Transverse colon (tissue), 4 donors: ENCODE data around the gene NFAM1. TPM values are rescaled to one million over a fixed set of nuclear protein-coding genes. Genes with fewer than 3 reads are reported as not detected.

ENCODE experiments used
- DNase-seq: peaks from one replicate; pipeline ENCODE4 v3.0.0-alpha.2; 2019
- H3K27ac ChIP-seq, 4 donors: fragments of 200-600 bp; sonication (generic); 2 replicates each; pipeline ENCODE4 v1.5.1; 2016 to 2018; ENCODE audit warnings: inconsistent platforms in 4 of 4
- H3K27me3 ChIP-seq: fragments of 200-600 bp; sonication (generic); 2 replicates; pipeline ENCODE4 v1.5.1; 2017; ENCODE audit warnings: inconsistent platforms
- H3K36me3 ChIP-seq, 4 donors: fragments of 200-600 bp; sonication (generic); 2 replicates each; pipeline ENCODE4 v1.5.1; 2017 to 2019; ENCODE audit warnings: inconsistent platforms in 4 of 4
- H3K4me1 ChIP-seq, 4 donors: fragments of 200-600 bp; sonication (generic); 2 replicates each; pipeline ENCODE4 v1.5.1; 2017 to 2020; ENCODE audit warnings: inconsistent platforms in 4 of 4
- H3K4me3 ChIP-seq, 4 donors: fragments of 200-600 bp; sonication (generic); 1 replicate in 1 of 4; 2 replicates in 3 of 4; pipeline versions ENCODE4 v1.5.1 to v1.6.1; 2017 to 2019; ENCODE audit warnings: inconsistent platforms in 4 of 4
- H3K9me3 ChIP-seq, 2 donors: fragments of 200-600 bp; sonication (generic); 2 replicates each; pipeline ENCODE4 v1.5.1; 2017 to 2019; ENCODE audit warnings: inconsistent platforms in 2 of 2
- EP300 ChIP-seq: sonication (generic); formaldehyde crosslinking; IDR thresholded peaks from one replicate; pipeline ENCODE4 v1.6.1; 2017; ENCODE audit warnings: antibody characterized with exemption, low read depth
- POLR2A ChIP-seq: fragments of 450-650 bp; IDR thresholded peaks from one replicate; pipeline ENCODE4 v1.6.1; 2016; ENCODE audit warnings: antibody characterized with exemption, mild to moderate bottlenecking, moderate library complexity
- POLR2AphosphoS5 ChIP-seq, 3 donors: sonication (generic); formaldehyde crosslinking; IDR thresholded peaks; one replicate each; pipeline ENCODE4 v1.6.1; 2016; ENCODE audit warnings: antibody characterized with exemption in 3 of 3
- WGBS, 2 donors: methylation state at CpG; one replicate each; pipeline ENCODE4 v1.1.5; 2018; ENCODE audit warnings: low coverage in 1 of 2; 5-methylcytosine and 5-hydroxymethylcytosine counted together
- in situ Hi-C, 4 donors: fragments of 200-750 bp; cut with MboI; loops; one replicate each; pipeline versions ENCODE4 v1.15.0 to v1.15.1; 2017; ENCODE audit warnings: low sequenced_read_pairs in 3 of 4, low pct_ligation_motif_present in 1 of 4, low pct_unique_long_range_greater_than_20kb in 1 of 4
- intact Hi-C: fragments of 100-400 bp; cut with DNase I; formaldehyde crosslinking; loops from one replicate; pipeline ENCODE4 v1.15.1; 2023; ENCODE audit warnings: low total_unique reads
- total RNA-seq, 4 donors: library from RNA; depleted of rRNA; stranded (reverse); fragments of >200 nt; gene quantifications; one replicate each; pipeline ENCODE4 v1.1.0, GENCODE V29; 2016
- TF ChIP-seq, protein P1 (sequence below), 5 experiments: fragments of 200-600 bp in 3 of 5; fragments of 450-650 bp in 2 of 5; sonication (generic) in 3 of 5; IDR thresholded peaks; 1 replicate in 2 of 5; 2 replicates in 3 of 5; pipeline ENCODE4 v1.5.1; 2016 to 2017; ENCODE audit warnings: antibody characterized with exemption in 5 of 5, inconsistent platforms in 3 of 5, mild to moderate bottlenecking in 2 of 5, moderate library complexity in 1 of 5

Gene NFAM1
- total RNA-seq, 4 donors from 2014 or later: 1.1 to 1.4 TPM; not detected in 2

GRCh38 chr22:42417645-42418305 is 14.4 kb downstream of the NFAM1 start:
- H3K4me3 ChIP-seq: no peak overlapping the region
- intact Hi-C loops (no loop called here), in situ Hi-C loops (no loop called here)
- no peaks in the 10 kb centered on the region for H3K9me3 ChIP-seq
- TF ChIP-seq EP300: no peak
- TF ChIP-seq POLR2A: no peak
- H3K27me3 ChIP-seq: no peaks in the 10 kb centered on the region
- H3K27ac ChIP-seq: no peak overlapping the region
- 79% methylated on average over 11 of the region's 11 CpGs; no CpG with 5 or more reads in 1 of the 2 donors for WGBS, 2 donors
- H3K36me3 ChIP-seq: no peaks in the 10 kb centered on the region
- peaks cover 0 to 2% (median 0%) of the 10 kb centered on the region in 4 donors for H3K4me1 ChIP-seq
- no peak for DNase-seq

DNA sequence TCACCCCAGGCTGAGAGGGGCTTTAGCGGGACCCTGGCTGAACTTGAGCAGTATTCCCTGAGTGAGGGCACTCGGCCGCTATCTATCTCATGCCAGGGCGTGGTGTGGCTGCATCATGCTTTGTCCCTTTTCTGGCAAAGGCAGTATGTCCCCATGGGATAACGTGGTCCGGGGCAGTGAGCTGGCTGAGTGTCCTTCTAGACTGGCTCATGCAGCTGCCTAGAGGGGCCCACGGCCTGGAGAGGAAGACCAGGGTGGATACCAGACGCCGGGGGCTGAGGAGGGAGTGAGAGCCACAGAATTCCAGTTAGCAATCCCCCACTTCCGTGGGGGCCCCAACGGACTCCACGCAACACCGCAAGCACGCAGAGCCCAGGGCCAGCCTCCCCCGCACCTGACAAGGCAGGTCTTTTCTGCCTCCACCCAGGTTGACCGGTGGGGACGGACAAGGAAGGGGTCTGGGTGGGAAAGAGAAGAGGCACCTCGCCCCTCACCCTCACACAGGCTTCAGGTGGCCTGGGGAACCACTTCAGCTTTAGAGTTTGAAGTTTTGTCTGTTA is 15.5 kb downstream of the NFAM1 start:
- no peak overlapping the region for H3K4me3 ChIP-seq
- no peak overlapping the region for H3K27ac ChIP-seq
- 89 to 92% methylated on average over 9 to 14 of the region's 18 CpGs for WGBS, 2 donors
- no peak for DNase-seq
- no peak for TF ChIP-seq POLR2A
- TF ChIP-seq POLR2AphosphoS5 (IDR thresholded peaks at IDR 0.05): no peak
- TF ChIP-seq EP300: no peak
- TF ChIP-seq, protein P1, sequence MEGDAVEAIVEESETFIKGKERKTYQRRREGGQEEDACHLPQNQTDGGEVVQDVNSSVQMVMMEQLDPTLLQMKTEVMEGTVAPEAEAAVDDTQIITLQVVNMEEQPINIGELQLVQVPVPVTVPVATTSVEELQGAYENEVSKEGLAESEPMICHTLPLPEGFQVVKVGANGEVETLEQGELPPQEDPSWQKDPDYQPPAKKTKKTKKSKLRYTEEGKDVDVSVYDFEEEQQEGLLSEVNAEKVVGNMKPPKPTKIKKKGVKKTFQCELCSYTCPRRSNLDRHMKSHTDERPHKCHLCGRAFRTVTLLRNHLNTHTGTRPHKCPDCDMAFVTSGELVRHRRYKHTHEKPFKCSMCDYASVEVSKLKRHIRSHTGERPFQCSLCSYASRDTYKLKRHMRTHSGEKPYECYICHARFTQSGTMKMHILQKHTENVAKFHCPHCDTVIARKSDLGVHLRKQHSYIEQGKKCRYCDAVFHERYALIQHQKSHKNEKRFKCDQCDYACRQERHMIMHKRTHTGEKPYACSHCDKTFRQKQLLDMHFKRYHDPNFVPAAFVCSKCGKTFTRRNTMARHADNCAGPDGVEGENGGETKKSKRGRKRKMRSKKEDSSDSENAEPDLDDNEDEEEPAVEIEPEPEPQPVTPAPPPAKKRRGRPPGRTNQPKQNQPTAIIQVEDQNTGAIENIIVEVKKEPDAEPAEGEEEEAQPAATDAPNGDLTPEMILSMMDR (IDR thresholded peaks at IDR 0.05): no peak
- intact Hi-C loops: no loop called here
- H3K27me3 ChIP-seq: no peaks in the 10 kb centered on the region
- in situ Hi-C loops: no loop called here
- H3K9me3 ChIP-seq: no peaks in the 10 kb centered on the region
- H3K4me1 ChIP-seq: peaks cover 0 to 3% (median 0%) of the 10 kb centered on the region in 4 donors
- no peaks in the 10 kb centered on the region for H3K36me3 ChIP-seq

DNA sequence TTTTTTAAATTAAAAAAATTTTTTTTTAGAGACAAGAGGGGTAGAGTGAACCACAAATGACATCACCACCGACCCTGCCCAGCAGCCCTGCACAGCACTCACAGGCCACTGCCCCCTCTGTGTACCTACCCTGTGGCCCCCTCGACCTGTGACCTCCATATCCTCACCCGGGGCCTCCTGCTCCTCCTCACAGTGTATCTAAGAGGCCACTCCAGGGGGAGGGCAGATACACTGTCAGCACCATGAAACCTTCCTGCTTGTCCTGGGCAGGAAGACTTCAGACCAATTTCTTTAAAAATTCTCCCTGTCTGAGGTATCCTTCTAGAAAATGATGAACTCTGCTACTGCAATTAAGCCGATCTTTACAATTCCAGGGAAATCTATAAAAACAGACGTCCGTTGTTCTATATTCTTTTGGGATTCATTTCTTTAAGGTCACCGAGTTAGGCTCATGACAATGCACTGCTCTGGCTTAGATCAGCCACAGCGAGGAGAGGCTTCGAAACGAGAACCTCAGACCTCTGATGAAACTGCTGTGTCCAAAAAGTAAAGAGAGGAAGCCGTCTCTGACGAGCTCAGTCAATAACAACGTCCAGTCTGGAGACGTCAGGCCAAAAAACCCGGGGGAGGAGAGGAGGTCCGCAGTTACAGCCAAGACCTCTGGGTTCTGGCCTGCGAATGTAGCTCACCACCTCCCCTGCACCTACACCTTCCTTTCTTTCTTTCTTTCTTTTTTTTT is 17.5 kb downstream of the NFAM1 start:
- WGBS, 2 donors: 73 to 81% methylated on average over 10 to 17 of the region's 17 CpGs
- no peak for DNase-seq
- intact Hi-C loops: no loop called here

DNA sequence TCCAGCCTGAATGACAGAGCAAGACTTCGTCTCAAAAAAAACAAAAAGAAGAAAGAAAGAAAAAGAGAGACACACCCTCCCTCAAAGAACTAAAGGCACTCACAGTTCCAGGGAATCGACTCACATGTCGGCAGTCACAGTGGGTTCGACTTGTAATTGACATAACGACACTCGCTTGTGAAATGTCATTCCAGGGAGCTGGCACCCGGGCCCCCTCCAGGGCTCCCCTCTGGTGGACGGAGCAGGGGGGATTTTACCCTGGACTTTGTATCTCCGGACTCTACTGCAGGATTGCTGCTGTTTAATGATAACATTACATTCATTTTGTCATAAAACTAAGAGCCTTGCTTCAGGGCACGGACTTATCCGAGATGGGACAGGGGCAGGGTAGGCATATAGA is 18.2 kb downstream of the NFAM1 start:
- intact Hi-C loops: no loop called here
- Histone ChIP-seq H3K4me1 (peaks cover 0 to 3% (median 0%) of the 10 kb centered on the region in 4 donors), H3K4me3 (no peak overlapping the region), H3K27ac (no peak overlapping the region), H3K9me3 (no peaks in the 10 kb centered on the region), H3K36me3 (no peaks in the 10 kb centered on the region), H3K27me3 (no peaks in the 10 kb centered on the region)
- DNase-seq: no peak
- in situ Hi-C loops: no loop called here
- WGBS, 2 donors: 88% methylated on average over 11 of the region's 11 CpGs; no CpG with 5 or more reads in 1 of the 2 donors
- TF ChIP-seq EP300 (no peak), POLR2A (no peak), POLR2AphosphoS5 (IDR thresholded peaks at IDR 0.05) (no peak)
- TF ChIP-seq, protein P1 (IDR thresholded peaks at IDR 0.05): no peak

More for the DNA sequence above, 17.5 kb downstream of the NFAM1 start:
- in situ Hi-C loops: no loop called here
- no peaks in the 10 kb centered on the region for H3K27me3 ChIP-seq
- TF ChIP-seq POLR2AphosphoS5 (IDR thresholded peaks at IDR 0.05): no peak
- no peak overlapping the region for H3K27ac ChIP-seq
- H3K36me3 ChIP-seq: no peaks in the 10 kb centered on the region
- H3K4me1 ChIP-seq: peaks cover 0 to 3% (median 0%) of the 10 kb centered on the region in 4 donors
- H3K4me3 ChIP-seq: no peak overlapping the region
- no peaks in the 10 kb centered on the region for H3K9me3 ChIP-seq

GRCh38 chr22:42412744-42413333 is 19.4 kb downstream of the NFAM1 start:
- intact Hi-C loops (no loop called here), in situ Hi-C loops (no loop called here)
- no peak for DNase-seq
- H3K9me3 ChIP-seq: no peaks in the 10 kb centered on the region
- no peaks in the 10 kb centered on the region for H3K36me3 ChIP-seq
- H3K4me3 ChIP-seq: no peak overlapping the region
- H3K4me1 ChIP-seq: peaks cover 0 to 3% (median 0%) of the 10 kb centered on the region in 4 donors
- 79 to 100% methylated on average over 2 to 12 of the region's 13 CpGs for WGBS, 2 donors
- H3K27ac ChIP-seq: no peak overlapping the region
- H3K27me3 ChIP-seq: no peaks in the 10 kb centered on the region
- no peak for TF ChIP-seq POLR2AphosphoS5 (IDR thresholded peaks at IDR 0.05)
